ENCODE measurements around the gene TRMT1.

DNA sequence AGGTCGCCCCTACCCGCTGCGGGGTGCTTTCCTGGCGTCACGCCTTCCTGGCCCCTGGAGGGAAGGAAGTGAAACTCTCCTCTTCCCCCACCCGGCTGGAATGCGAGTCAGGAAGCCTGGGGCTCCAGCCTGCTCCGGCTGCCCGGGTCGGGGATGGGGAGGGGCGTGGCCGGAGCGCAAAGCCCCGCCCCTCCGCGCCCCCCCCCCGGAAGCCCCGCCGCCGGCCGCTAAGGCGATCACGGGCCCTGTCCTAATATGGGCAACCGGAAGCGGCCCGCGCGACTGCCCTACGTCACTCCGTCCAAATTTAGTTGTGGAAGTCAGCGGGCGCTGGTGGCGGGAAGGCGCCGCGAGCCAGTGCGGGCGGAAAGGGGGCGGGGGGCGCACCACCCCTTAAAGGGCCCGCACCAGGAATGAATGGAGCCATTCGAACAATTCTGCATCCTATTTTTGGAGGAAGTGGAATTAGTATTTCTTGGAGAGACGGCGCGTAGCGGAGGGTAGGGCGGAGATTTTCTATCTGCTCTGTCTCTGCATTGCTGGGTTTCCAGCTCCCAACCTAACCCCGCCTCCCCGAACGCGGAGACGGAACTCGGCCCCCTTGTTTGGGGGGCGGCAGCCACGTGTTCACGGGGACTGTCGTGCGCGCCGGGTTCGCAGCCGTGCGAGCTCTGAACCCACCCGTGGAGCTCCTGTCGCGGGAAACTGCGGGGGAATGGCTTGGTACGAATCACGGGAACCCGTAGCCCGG is 35.2 kb upstream of the TRMT1 start:
- TF ChIP-seq, protein P1, sequence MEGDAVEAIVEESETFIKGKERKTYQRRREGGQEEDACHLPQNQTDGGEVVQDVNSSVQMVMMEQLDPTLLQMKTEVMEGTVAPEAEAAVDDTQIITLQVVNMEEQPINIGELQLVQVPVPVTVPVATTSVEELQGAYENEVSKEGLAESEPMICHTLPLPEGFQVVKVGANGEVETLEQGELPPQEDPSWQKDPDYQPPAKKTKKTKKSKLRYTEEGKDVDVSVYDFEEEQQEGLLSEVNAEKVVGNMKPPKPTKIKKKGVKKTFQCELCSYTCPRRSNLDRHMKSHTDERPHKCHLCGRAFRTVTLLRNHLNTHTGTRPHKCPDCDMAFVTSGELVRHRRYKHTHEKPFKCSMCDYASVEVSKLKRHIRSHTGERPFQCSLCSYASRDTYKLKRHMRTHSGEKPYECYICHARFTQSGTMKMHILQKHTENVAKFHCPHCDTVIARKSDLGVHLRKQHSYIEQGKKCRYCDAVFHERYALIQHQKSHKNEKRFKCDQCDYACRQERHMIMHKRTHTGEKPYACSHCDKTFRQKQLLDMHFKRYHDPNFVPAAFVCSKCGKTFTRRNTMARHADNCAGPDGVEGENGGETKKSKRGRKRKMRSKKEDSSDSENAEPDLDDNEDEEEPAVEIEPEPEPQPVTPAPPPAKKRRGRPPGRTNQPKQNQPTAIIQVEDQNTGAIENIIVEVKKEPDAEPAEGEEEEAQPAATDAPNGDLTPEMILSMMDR (IDR thresholded peaks at IDR 0.05): peak; percentile 5 to 42 (median 24)
- peak; percentile 95 to 98 for TF ChIP-seq POLR2A (IDR thresholded peaks at IDR 0.05)

Data from uterus (tissue), 2 donors.